Activated CD4-positive, CD25-positive, alpha-beta regulatory T cell treated with anti-CD3 and anti-CD28 coated beads, Interleukin-2, amount 50 U/mL, for 24 hours (primary cell): Measurements from ENCODE around the gene SORBS2.

Experiments
- ATAC-seq, 2 donors: fragments of 150-1000 bp; cut with Tn5 transposase; one replicate each; pipeline ENCODE4 v1.10.0; 2021; ENCODE audit warnings: mild to moderate bottlenecking in 1 of 2, moderate library complexity in 1 of 2

The SORBS2 gene

DNA sequence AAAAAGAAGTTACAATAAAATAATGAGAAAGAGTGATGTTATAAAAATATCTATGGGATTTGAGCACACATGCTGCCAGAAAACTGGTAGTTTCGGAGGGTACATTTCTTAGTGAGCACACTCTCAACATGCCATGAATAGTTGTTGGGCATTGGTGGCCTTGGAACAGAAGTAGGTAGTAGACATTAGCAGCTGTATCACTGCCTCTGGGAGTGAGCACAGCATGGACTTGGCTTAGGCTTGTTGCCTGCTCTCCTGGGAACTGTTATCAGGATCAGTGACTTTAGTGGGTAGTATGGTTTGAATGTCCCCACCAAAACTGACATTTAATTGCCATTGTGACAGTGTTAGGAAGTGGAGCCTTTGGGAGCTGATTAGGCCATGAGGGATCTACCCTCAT is 263.4 kb downstream of the SORBS2 start:
- no peak for ATAC-seq

DNA sequence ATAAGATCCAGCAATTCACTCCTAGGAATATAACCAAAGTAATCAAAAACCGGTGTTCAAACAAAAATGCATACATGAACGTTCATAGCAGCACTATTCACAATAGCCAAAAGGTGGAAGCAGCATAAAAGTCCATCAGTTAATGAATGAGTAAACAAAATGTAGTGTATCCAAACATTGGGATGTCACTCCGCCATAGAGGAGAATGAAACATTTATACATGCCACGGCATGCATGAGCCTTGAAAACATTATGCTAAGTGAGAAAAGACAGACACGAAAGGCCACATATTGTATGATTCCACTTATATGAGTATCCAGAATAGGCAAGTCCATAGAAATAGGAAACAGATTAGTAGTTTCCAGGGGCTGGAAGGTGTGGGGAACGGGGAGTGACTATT is 265.7 kb downstream of the SORBS2 start:
- no peak for ATAC-seq

DNA sequence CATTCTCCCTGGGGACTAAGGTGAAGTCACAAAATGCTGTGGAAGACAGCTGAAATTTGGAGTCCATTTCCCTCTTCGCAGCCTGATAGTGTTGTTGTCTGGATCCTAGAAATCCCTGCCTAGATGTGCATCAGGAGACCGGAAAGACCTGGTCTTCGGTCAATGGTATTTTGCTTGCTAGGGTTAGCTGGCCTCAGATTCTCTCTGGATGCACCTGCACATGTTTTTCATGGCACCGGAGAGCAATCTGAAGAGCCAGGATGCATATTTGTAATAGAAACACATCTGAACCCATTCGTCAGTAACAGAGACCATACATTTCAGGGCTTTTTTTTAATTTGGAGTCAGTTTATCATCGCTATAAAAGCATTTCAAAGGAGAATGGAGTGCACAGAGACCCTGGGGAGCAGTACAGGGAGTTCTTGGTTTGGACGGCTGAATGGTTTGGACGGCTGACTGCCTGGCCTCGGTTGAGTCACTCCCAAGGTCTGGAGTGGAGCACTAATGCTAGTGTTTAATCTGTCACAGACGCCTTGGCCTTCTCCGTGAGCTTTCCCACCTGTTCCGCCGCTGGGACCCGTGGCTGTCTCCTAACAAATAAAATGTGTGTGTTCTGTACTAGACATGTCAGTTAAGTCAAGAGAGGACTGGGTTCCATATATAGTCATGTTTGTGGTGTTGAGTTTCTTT is 269.2 kb downstream of the SORBS2 start:
- no peak for ATAC-seq

DNA sequence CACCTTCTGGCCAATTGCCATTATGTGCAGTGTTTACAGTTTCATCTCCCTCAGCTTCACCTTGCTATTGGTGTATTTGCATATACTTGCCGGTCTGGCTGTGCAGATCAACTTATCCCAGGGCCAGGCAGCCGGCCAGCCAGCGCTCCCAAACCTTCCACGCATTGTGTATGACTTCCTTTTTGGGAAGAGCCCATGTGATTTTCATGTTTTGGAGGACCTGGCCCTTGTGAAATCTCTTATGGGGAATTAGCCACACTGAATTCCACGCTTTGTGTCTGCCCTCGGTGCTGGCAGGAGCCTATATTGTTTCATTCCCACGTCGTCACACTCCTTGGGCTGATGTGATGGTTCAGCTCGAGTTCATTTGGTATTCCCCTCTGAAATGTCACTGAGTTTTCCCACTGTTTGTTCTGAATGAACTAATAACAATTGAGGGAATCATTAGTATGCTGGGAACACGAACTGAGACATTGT is 270.7 kb downstream of the SORBS2 start:
- ATAC-seq, result no peak

DNA sequence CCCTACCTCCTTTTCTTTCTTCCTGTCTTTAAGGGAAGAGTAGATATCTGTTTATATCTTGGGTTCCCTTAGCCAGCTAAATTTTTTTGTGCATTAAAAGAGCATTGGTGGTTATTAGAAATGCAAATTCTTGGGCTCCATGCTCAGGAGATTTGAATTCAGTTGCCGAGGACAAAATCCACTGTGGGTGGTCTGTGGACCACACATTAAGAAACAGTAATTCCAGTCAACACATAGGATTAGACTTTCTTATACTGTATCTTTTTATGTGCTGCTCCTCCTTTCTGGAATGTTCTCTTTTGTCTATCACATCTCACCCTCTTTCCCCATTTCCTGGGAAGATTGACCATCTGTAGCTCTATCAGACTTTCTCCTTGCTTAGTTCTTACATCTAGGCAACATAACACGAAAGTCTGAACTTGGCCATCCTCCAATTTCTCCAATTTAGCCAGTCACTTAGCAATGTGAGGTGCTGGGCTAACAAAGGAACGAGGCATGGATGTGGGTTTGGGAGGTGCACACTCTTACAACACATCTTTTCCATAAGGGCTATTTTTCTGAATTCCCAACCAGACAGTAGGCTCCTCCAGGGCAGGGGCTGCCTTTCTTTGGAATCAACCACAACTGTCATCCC is 271.4 kb downstream of the SORBS2 start:
- ATAC-seq, result no peak

DNA sequence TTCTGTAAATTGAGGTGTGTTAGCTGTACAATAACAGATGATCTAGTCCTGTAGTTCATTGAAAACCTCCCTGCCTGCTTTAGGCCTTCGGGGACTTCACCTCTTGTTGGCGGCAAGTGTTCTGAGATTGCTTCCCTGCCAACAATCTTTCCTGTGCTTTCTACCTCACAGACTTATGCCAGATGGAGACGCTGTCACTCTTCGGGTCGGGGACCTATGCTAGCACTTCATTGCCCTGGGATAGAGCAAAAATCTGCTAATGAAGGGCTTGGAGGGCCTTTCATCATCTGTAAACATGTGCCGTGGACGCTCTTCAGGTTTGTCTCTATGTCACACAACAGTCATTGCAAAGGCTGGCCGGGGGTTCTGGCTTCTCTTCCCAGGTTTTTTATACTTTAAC is 272.0 kb downstream of the SORBS2 start:
- ATAC-seq, result no peak

DNA sequence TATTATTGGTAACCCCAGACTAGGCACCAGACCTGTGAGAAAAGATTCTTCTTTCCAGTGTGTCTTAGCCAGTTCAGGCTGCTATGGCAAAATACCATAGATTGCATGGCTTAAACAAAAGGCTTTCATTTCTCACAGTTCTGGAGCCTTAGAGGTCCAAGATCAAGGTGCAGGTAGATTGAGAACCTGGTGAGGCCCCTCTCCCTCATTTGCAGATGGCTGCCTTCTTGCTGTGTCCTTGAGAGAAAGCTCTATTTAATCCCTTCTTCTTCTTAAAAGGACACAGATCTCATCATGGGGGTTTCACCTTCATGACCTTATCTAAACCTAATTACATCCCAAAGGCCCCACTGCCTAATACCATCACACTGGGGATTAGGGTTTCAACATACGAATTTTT is 273.2 kb downstream of the SORBS2 start:
- no peak for ATAC-seq

DNA sequence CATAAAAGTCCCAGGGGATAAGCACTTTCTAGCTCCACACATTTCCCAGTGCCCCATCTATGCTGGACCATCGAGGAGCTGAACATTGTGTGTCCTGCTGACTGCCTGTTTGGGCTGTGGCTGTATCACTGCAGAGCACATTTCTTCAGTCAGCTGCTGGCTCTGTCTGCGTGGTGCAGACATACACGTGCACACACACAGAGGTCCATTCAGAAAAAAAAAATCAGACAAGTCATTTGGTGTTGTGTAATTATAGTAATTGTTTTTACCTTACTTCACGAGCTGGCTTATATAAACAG is 275.6 kb downstream of the SORBS2 start:
- no peak for ATAC-seq

DNA sequence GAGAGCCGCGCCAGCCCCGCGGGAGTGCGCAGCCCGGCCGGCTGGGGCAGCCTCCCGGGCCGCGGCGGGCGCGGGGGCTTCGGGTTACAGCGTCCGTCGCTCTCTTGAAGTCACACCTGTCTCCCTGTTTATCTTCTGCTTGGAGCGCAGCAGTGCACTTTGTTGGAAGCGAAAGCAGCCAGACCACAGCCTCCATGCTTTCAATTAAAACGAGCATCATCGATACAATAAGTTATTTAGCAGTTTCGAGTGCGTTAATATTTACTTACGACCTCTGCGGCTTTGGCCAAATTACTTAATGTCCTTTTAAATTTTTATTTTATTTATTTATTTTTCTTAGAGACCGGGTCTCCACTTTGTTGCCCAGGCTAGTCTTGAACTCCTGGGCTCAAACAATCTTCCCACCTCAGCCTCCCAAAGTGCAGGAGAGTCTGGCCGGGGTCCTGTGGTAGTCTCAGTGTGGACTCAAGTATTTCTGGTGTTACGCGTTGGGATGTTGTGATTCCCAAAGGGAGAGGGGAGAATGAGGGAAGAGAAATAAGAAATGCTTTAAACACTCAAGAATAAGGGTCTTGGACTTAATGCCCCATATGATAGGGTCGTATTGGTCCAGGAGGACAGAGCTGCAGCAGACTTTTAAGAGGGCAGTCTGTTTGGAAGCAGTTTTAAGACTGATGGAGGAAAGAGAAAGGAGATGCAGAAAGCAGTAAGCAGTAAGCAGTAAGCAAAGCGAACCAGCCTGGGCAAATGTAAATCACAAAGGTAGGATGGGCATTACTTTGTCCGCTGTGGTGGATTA is 276.2 kb downstream of the SORBS2 start:
- ATAC-seq, result no peak
